GM21381 (cell line): ENCODE measurements around the gene LRP3.
"Not testable (repeated sequence)": the region's sequence is repeated elsewhere in the genome, so short reads cannot be mapped to it uniquely, and the experiment has no call there.

ENCODE experiments used
- ATAC-seq: cut with Tn5 transposase; IDR thresholded peaks from one replicate; pipeline ENCODE4 v1.9.1; 2021; ENCODE audit warnings: mild to moderate bottlenecking, moderate library complexity; ENCODE audit not compliant: unreplicated experiment

LRP3 gene

GRCh38 chr19:33215438-33216197 lies 21.5 kb downstream of the LRP3 start:
- no peak for ATAC-seq

- no peak for ATAC-seq
Observed at GRCh38 chr19:33216198-33216830, 22.2 kb downstream of the LRP3 start.

GRCh38 chr19:33217881-33218280 lies 23.8 kb downstream of the LRP3 start:
- no peak for ATAC-seq

- ATAC-seq: no peak
Observed at GRCh38 chr19:33219261-33219815, 25.2 kb downstream of the LRP3 start.

GRCh38 chr19:33220115-33220514 lies 26.0 kb downstream of the LRP3 start:
- no peak for ATAC-seq

- no peak for ATAC-seq
Observed at GRCh38 chr19:33220735-33221134, 26.6 kb downstream of the LRP3 start.

- no peak for ATAC-seq
Observed at GRCh38 chr19:33221638-33222037, 27.5 kb downstream of the LRP3 start.

- not testable (repeated sequence) for ATAC-seq
Observed at GRCh38 chr19:33222255-33222654, 28.1 kb downstream of the LRP3 start.

GRCh38 chr19:33224694-33225457 lies 30.7 kb downstream of the LRP3 start:
- no peak for ATAC-seq

GRCh38 chr19:33225458-33225926 lies 31.4 kb downstream of the LRP3 start, which contains the start of gene SLC7A10:
TSS of gene SLC7A10 (minus strand) at chr19:33225850. CDS start at chr19:33225703, 147 bp downstream.
- ATAC-seq: no peak

GRCh38 chr19:33226550-33227241 lies 32.6 kb downstream of the LRP3 start:
- no peak for ATAC-seq

- ATAC-seq: no peak
Observed at GRCh38 chr19:33227242-33227650, 33.1 kb downstream of the LRP3 start.

GRCh38 chr19:33227870-33228599 lies 33.9 kb downstream of the LRP3 start:
- no peak for ATAC-seq

- ATAC-seq: no peak
Observed at GRCh38 chr19:33229962-33230361, 35.8 kb downstream of the LRP3 start.

GRCh38 chr19:33231511-33231910 lies 37.4 kb downstream of the LRP3 start:
- no peak for ATAC-seq

GRCh38 chr19:33232656-33233055 lies 38.5 kb downstream of the LRP3 start:
- ATAC-seq: no peak

- no peak for ATAC-seq
Observed at GRCh38 chr19:33233056-33233873, 39.1 kb downstream of the LRP3 start.

- ATAC-seq: no peak
Observed at GRCh38 chr19:33234092-33234491, 40.0 kb downstream of the LRP3 start.

GRCh38 chr19:33234736-33235135 lies 40.6 kb downstream of the LRP3 start:
- ATAC-seq: no peak
